Heart right ventricle (tissue), 16 donors: ENCODE measurements around the gene CPA2. TPM values are rescaled to one million over a fixed set of nuclear protein-coding genes. Genes with fewer than 3 reads are reported as not detected.

ENCODE experiments used
- ATAC-seq, 8 donors: fragments of 200-7000 bp; cut with Tn5 transposase; one replicate each; pipeline ENCODE4 v1.9.1; 2020; ENCODE audit warnings: mild to moderate bottlenecking in 8 of 8, moderate library complexity in 8 of 8, moderate number of reproducible peaks in 1 of 8
- DNase-seq, 2 donors: peaks; one replicate each; pipeline ENCODE4 v3.0.0-alpha.2; 2020
- H3K27ac ChIP-seq, 10 donors: fragments of 200-600 bp; sonication (generic) in 2 of 10; one replicate each; pipeline versions ENCODE4 v1.5.0 to v1.8.0; 2020 to 2022; ENCODE audit warnings: mild to moderate bottlenecking in 3 of 10
- H3K27me3 ChIP-seq, 7 donors: fragments of 200-600 bp; one replicate each; pipeline ENCODE4 v1.8.0; 2021 to 2022; ENCODE audit warnings: mild to moderate bottlenecking in 2 of 7
- H3K36me3 ChIP-seq, 9 donors: fragments of 200-600 bp; sonication (generic) in 1 of 9; one replicate each; pipeline versions ENCODE4 v1.5.0 to v1.8.0; 2020 to 2022; ENCODE audit warnings: mild to moderate bottlenecking in 2 of 9
- H3K4me1 ChIP-seq, 9 donors: fragments of 200-600 bp; sonication (generic) in 1 of 9; one replicate each; pipeline versions ENCODE4 v1.5.0 to v1.8.0; 2020 to 2022; ENCODE audit warnings: mild to moderate bottlenecking in 4 of 9
- H3K4me3 ChIP-seq, 10 donors: fragments of 200-600 bp; sonication (generic) in 2 of 10; one replicate each; pipeline versions ENCODE4 v1.5.0 to v1.8.0; 2020 to 2022; ENCODE audit warnings: mild to moderate bottlenecking in 7 of 10, moderate library complexity in 2 of 10
- H3K9me3 ChIP-seq, 11 donors: fragments of 200-600 bp in 10 of 11; sonication (generic) in 2 of 11; one replicate each; pipeline versions ENCODE4 v1.5.0 to v1.8.0; 2013 to 2022; ENCODE audit warnings: mild to moderate bottlenecking in 2 of 11, control low read depth in 1 of 11, moderate library complexity in 1 of 11
- CTCF ChIP-seq, 9 donors: fragments of 200-600 bp; sonication (generic) in 2 of 9; IDR thresholded peaks; one replicate each; pipeline versions ENCODE4 v1.5.0 to v1.8.0; 2021 to 2022; ENCODE audit warnings: antibody characterized with exemption in 9 of 9, mild to moderate bottlenecking in 5 of 9, moderate library complexity in 1 of 9
- WGBS, 2 donors: extraction: QIAGEN DNeasy Blood & Tissue Kit; methylation state at CpG; one replicate each; pipeline ENCODE4 v1.1.7; 2013; ENCODE audit warnings: inconsistent platforms in 1 of 2; 5-methylcytosine and 5-hydroxymethylcytosine counted together
- intact Hi-C, 10 donors: fragments of 100-400 bp; cut with DNase I; formaldehyde crosslinking; loops; one replicate each; pipeline versions ENCODE4 v1.11.1 to v1.14.2; 2022
- polyA plus RNA-seq, 2 donors: library from polyadenylated mRNA; stranded (reverse); fragments of 200-250 nt; gene quantifications; one replicate each; pipeline ENCODE4 v1.2.3, GENCODE V29; 2013
- total RNA-seq, 10 donors: library from RNA; stranded (reverse); fragmentation: NEBNext Ultra II Directional in 3 of 10; extraction: Animal tissue kit (Norgen Biotek cat#: 25700) in 3 of 10; gene quantifications; one replicate each; pipeline versions ENCODE4 v1.2.1 to v1.2.4, GENCODE V29; 2021 to 2023
- donor health status: Arrhythmogenic right ventricular cardiomyopathy.
- donor health status: ischemic (EF 13 %, LVEDD 7.1; RV severe dilation, severe dysfunction).
- donor health status: healthy with polysubstance abuse.
- donor health status: DM: no; HTN: yes; CAD: no.
- donor health status: DM: no; HTN: no; CAD: no.
- donor health status: ischemic (EF 25% LVEDD 6.9; RV normal size, moderate dysfunction).
- donor health status: ischemic (EF 25% LVEDD 5.7; RV mildly dilated, moderate dysfunction).
- donor health status: healthy.
- donor health status: DM: yes; HTN: yes; CAD: no.
- donor health status: Ischemic cardiomyopathy.
- donor health status: ischemic (EF 35%, LVEDD 5.7; RV mildly dilated, moderate dysfunction).
- donor health status: nonischemic (EF 11% LVEDD 7.7; RV severe dilation, severe dysfunction).
- donor health status: DM: yes; HTN: yes; CAD: no.
- donor health status: PGD.
- donor health status: ischemic (EF 29% LVEDD 5.4; RV normal size, mild dysfunction).
- donor health status: nonischemic (EF 23%, LVEDD 6.1; RV moderate dilation, normal function).

The CPA2 gene
- total and polyA plus RNA-seq, 12 donors, result 0.23 to 1.1 (median 0.89) TPM; not detected in 4

DNA sequence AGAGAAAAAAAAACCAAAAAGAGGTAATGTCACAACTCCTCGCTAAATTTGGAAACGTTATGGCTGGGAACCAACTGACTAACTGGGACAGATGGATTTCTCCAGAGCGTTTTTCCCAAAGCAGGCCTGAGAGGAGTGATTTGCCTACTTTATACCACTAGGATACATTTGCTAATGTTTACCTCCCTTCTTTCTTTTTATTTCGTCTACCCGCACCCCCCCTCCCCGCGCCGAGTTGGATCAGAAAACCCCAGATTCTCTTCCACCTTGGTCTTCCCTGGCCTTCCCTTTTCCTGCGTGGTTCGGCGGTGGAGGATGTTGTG is 7.2 kb downstream of the CPA2 start:
- TF ChIP-seq CTCF (IDR thresholded peaks at IDR 0.05), result peak in 1 of 9 donors; percentile 8
- no peaks in the 10 kb centered on the region for H3K36me3 ChIP-seq
- peak overlapping the region in 5 of 10 donors; percentile 31 to 46 (median 34) for H3K4me3 ChIP-seq
- peaks cover 0 to 40% (median 18%) of the 10 kb centered on the region in 7 donors for H3K27me3 ChIP-seq
- DNase-seq (peak in 1 of 2 donors; percentile 37), ATAC-seq (peak in 4 of 8 donors; percentile 46 to 50 (median 48))
- peak overlapping the region in 3 of 10 donors; percentile 8 to 43 (median 18) for H3K27ac ChIP-seq
- WGBS, 2 donors, result 56% methylated on average over 11 of the region's 11 CpGs
- intact Hi-C loops, result loop anchor here in 6 of 10 donors (5.0 to 10.0 kb wide), 6 partner anchors 81 to 1111 kb away; partner anchors contain the start of gene MEST (in 3 of the 6)
- H3K9me3 ChIP-seq, result no peaks in the 10 kb centered on the region
- H3K4me1 ChIP-seq, result peaks cover 0 to 43% (median 8%) of the 10 kb centered on the region in 9 donors

DNA sequence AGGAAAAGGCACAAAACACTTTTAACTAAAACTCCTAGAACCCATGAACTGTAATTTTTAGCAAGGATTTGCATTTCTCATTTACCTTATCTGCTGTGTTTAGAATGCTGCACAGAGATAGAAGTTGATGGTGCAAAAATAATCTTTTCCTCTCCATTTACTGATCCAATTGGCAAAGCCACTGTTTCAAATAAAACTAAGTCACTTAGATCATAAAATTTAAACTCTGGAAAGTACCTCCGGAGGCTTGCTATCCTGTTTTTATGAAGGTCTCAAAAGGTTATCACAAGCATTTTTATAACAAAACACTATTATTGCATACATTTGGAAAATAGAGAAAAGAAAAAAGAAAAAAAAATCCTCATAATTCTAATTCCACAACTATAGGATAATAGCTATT is 7.6 kb downstream of the CPA2 start:
- H3K27me3 ChIP-seq, result peaks cover 0 to 40% (median 18%) of the 10 kb centered on the region in 7 donors
- DNase-seq (no peak), ATAC-seq (no peak)
- no peaks in the 10 kb centered on the region for H3K36me3 ChIP-seq
- peak overlapping the region in 3 of 10 donors; percentile 8 to 43 (median 18) for H3K27ac ChIP-seq
- H3K4me1 ChIP-seq, result peaks cover 0 to 43% (median 8%) of the 10 kb centered on the region in 9 donors
- intact Hi-C loops, result loop anchor here in 6 of 10 donors (5.0 to 10.0 kb wide), 6 partner anchors 81 to 1111 kb away; partner anchors contain the start of gene MEST (in 3 of the 6)
- no peak for TF ChIP-seq CTCF (IDR thresholded peaks at IDR 0.05)
- H3K4me3 ChIP-seq, result peak overlapping the region in 1 of 10 donors; percentile 31
- H3K9me3 ChIP-seq, result no peaks in the 10 kb centered on the region
- 59 to 66% methylated on average over 1 of the region's 1 CpG for WGBS, 2 donors

DNA sequence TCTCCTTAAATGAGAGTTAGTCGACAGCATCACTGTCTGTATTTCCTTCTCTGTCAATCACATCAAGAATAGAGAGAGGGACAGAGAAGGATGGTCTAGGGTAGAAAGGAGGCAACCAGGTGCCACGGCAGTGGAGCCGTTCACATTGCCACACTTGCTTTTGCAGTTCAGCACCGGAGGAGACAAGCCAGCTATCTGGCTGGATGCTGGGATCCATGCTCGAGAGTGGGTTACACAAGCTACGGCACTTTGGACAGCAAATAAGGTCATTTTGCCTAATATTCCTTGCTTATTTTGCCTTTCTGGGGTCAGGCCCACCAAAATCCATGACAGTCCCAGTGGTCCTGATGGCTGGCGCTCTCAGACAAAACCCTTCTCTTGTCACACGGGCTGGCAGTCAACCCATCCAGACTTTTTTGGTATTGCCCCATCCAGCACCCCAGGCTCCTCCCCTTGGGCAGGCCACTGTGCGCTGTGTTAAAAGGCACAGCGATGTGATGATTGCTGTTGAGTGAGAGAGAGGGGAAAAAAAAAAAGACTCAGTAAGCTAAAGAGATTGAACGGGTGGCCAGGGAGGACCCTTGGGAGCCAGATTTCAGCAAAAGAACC is 8.4 kb downstream of the CPA2 start:
- H3K27ac ChIP-seq, result no peak overlapping the region
- 56 to 64% methylated on average over 11 of the region's 11 CpGs for WGBS, 2 donors
- H3K27me3 ChIP-seq, result peaks cover 0 to 36% (median 18%) of the 10 kb centered on the region in 7 donors
- peaks cover 0 to 43% (median 8%) of the 10 kb centered on the region in 9 donors for H3K4me1 ChIP-seq
- DNase-seq, result no peak
- ATAC-seq, result peak in 1 of 8 donors; percentile 30
- no peaks in the 10 kb centered on the region for H3K9me3 ChIP-seq
- TF ChIP-seq CTCF (IDR thresholded peaks at IDR 0.05), result no peak
- intact Hi-C loops, result loop anchor here in 6 of 10 donors (5.0 to 10.0 kb wide), 7 partner anchors 77 to 1110 kb away; partner anchors contain the start of gene MEST (in 3 of the 6)
- no peaks in the 10 kb centered on the region for H3K36me3 ChIP-seq
- no peak overlapping the region for H3K4me3 ChIP-seq

- no peak for ATAC-seq
- Histone ChIP-seq H3K9me3 (no peaks in the 10 kb centered on the region), H3K27me3 (peaks cover 0 to 36% (median 19%) of the 10 kb centered on the region in 7 donors), H3K4me1 (peaks cover 0 to 43% (median 8%) of the 10 kb centered on the region in 9 donors), H3K27ac (no peak overlapping the region), H3K4me3 (no peak overlapping the region), H3K36me3 (no peaks in the 10 kb centered on the region)
- no peak for TF ChIP-seq CTCF (IDR thresholded peaks at IDR 0.05)
- no peak for DNase-seq
- intact Hi-C loops, result loop anchor here in 5 of 10 donors (5.0 to 10.0 kb wide), 6 partner anchors 76 to 1109 kb away; partner anchors contain the start of gene MEST (in 2 of the 5)
- WGBS, 2 donors, result 84 to 87% methylated on average over 5 of the region's 5 CpGs
These were observed 9.2 kb downstream of the CPA2 start for GRCh38 chr7:130275826-130276297.
